Activated T-cell treated with anti-CD3 and anti-CD28 coated beads for 1 hour (primary cell): Measurements from ENCODE around the gene KIRREL3.

ENCODE experiments used
- DNase-seq: peaks from one replicate; pipeline ENCODE4 v3.0.0-alpha.2; 2020; ENCODE audit warnings: low read depth

The KIRREL3 gene

DNA sequence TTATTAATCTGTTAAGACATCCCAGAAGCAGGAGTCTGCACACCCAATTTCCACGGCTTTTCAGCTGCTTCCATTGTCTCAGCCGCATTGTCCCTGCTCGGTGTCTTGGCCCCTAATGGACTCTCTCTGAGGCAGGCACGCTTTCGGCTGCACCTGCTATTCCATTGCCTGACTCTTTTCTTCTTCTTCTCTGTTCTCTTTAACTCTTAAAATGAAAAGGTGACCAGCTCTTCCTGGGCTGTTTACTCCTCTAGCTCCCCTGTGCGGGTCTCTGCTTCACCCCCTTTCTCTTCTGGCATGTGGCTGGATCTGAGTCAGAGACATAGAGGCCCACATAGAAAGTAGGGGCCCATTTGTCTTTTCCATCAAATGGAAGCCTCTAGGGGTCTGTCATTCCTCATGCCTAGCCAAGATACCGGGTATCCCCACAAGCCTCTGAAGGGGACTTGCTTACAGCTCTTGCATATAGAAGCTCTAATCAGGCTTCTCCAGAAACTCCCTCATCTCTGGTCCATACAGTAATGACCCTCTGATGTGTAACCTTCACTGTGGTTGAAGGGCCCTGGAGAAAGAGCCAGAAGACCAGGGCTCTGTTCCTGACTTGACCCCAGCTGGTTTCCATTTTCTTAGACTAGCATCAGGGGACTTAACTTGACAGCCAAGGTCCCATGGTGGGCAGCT is 401.2 kb downstream of the KIRREL3 start:
- no peak for DNase-seq

DNA sequence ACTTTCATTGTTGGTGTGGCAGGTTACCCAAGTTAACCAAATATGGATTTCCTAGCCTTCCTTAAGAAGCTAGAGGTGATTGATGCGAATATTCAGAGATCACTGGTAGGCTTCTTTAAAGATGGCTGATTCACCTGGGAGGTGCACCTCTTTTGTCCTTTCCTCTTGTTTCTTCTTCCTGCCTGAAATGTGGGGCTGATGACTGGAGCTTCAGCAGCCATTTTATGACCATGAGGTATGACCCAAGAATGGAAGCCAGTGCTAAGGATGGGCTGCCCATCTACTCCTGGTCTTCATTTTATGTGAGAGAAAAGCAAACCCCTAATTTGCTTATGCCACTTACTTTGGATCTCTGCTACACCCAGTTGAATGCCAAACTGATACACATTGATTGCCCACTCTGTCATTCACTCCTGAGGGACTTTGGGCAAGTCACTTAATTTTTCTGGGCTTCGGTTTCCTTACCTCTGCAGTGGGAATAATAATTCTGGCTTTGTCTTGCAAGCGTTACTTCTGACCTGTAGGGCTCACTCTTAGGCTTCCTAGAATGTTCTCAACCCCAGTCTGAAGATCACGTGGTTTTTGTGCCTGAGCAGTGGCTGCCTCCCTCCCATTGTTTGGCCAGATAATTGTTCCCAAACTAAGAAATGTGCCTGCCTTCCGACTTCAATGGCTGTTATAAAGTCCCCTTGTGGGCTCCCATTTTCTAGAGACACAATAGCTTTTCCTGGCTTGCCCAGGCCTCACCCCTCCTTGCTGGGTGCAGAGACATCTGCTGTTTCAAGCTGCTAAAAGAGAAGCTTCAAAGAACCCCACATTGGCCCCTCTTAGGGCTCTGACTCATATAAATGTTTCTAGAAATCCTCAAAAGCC is 402.0 kb downstream of the KIRREL3 start:
- no peak for DNase-seq

DNA sequence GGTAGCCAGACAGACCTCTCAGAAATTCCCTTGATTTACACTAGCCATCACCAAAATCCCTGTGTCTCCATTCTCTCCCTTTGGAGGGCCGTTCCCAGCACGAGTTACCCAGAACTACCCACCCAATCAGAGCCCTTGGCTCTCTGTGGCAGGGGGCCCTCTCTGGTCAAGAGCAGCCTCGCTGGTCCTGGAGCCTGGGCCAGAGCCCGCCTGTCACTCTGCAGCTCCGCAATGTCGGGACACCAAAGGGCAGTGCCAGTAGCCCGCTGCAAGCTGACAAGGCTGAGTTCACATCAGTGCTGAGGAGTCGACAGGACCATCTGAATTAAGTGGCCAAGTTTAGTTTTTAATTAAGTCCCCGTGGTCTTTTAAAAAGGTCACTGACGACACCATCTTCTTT is 403.5 kb downstream of the KIRREL3 start:
- no peak for DNase-seq

DNA sequence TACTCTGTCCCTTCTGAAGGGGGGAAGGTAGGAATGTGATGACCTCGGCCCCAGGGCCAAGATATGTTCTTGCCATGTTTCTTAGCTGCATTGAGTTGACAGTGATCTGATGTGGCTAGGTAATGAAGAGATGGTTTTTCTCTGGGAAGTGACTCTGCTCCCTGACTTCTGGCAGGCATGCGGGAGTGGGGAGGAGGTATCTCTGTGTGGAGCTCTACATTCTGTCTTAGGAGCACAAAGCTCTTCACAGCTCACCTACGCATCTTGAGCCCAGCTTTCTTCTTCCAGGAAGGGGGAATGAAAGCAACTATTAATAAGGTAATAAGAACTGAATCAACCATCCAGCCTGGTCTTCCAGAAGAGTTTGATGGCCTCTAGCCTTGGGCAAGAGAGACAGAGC is 404.1 kb downstream of the KIRREL3 start:
- no peak for DNase-seq

DNA sequence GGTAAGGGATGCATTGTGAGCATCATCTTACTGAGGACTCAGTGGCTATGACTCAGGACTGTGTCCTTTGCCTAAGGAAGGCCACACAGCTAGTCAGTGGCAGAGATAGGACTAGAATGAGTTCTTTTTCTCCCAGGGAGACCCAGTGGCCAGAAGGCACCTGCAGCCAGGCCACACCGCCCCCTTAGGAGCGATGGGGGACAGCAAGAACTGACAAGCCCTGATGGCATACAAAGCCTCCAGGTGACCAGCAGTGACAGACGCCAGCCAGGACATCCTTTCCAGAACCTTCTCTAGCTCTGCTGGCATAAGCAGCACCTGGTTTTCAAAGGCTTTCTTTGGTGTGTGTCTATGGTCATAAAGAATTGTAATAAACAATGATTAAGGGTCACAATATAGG is 405.0 kb downstream of the KIRREL3 start:
- DNase-seq, result no peak

DNA sequence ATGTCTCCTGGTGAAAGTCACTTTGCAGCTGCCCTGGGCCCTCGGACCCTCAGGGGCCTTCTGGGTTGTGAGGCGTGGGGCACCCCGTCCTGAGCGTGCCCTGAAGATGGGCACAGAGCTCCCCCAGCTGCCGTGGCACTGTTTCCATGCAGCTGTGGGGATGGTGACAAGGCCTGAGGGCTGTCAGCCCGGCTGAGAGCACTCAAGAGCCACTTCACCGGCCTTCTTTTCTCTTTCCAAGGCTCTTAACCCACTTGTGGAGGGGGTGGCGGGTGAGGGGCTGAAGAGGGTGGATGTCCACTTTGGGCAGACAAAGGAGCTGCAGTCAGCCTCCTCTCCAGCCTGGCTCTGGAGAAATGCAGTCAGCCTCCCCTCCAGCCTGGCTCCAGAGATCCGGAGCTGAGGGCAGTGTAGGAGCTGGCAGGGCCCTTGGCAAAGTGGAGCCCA is 405.6 kb downstream of the KIRREL3 start:
- DNase-seq, result no peak

DNA sequence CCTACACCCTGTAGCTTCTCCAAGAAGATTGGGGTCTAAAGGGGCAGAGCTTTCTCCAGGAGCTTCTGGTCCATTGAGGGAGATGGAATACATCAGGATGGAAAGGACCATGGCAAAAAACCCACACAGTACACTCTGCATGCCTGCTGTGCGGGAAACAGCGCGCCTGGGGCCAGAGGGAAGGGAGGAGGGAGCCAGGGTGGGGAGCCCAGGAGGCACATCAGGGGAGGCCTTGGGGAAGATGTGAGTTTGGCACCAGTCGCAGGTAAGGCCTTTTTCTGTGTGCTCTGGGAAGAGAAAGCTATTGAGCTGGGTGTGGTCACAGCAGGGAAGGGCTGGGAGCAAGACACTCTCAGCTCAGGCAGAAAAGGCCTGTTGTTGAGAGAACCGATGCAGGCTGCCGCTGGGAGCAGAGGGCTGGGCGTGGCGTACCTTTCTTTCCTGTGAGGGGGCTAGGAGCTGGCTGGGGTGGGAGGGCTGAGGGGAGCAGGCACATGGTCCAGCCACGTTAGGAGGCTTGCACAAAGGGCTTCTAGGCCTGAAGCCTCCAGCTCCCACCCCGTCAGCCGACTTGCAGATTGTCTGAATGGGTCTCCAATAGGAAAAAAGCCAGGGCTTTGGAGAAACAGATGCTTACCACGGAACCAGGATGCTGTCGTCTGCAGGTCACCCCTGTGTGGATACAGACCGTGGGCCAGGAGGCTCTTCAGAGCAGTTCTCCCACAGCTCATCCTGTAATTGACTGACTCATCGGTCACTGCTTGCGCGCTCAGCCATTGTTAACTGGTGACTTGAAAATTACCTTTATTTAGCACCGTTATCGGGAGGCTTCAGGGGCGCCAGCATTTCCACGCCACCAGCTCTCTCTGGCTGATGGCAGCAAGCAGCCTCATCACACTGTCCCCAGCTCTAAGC is 407.8 kb downstream of the KIRREL3 start:
- no peak for DNase-seq

DNA sequence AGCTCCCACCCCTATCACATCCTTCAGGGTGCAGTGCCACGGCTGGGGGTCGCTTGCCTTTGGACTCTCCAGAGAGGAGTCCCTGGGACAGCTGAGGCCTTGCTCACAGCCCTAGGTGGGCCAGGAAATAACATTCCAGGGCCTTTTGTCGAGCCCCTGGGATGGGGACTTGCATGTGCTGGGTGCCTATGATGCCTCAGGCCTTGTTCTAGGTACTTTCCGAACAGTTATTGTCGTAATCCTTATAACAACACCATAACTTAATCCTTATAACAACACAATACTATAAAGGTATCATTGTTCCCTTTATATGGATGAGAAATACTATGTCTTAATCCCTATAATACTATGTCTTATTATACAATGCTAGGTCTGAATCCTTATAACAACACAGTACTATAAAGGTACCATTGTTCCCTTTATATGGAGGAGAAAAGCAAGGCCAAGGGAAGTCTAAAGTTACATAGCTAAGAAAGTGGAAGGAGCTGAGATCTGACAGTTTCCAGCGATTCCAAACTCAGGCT is 408.5 kb downstream of the KIRREL3 start:
- no peak for DNase-seq

DNA sequence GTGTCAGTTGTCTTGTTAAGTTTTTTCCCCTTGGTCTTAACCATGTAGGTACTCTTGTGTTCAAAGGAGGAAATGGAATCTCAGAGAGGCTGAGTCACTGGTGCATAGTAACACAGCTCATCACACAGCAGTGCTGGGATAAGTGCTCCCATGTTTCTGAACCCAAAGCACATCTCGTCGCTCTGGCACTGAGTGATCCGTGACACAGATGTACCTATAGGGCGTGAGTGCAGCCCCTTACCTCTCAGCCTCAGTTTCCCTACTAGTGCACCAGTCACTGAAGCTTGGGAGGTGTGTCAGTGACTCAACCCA is 411.1 kb downstream of the KIRREL3 start:
- DNase-seq, result no peak

DNA sequence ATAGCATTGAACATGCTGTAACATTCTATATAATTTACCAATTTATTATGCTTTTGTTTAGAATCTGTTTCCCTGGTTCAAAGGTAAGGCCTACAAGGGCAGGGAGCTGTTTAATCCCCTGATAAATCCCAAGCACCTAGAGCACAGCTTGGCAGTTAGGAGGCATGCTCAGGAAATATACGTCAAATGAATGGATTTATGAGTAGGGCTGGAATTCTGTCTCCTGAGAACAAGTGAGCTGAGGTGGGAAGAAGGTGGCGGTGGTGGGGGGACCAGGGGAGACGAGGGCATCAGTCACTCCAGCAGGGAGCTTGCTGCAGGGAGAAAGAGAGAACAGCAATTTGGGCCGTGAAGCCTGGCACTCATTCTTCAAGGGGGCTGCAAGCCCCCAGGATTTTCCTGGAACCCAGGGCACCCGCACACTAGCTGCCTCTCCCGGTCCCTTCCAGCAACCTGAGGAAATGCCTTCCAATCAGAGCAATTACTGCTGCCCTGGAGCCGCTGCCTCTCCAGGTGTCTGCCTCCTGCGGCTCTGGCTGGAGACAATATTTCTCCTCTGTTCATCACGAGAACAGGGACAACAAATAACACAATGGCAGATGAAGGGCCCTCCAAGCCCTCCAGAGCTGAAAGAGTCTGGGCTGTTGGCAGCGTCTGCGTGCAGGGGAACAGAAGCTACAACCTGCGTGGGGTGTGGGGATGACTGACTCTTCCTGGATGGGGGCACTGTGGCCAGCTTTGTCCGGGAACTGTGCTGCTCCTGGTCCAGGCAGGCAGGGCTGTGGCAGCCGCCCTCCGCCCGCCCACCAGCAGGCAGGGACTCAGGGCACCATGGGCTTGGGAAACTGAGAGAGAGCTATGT is 411.7 kb downstream of the KIRREL3 start:
- no peak for DNase-seq

DNA sequence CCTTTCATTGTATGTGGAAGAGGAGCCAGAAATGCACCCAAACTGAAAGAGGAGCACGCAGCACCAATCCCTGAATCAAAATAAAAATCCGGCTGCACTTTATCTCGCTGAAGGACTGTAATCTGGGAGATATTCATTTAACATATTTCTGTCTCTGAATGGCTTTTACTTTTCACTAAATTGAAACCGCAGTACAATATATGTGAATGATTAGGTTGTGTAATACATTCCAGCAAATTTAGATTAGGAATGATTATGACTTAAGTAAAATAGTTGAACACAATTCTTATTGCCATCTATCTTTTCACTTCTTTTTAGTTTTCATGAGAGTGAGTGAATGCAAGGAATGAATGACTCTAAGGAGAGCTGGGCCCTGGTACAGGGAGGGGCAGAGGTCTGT is 413.0 kb downstream of the KIRREL3 start:
- DNase-seq, result no peak

DNA sequence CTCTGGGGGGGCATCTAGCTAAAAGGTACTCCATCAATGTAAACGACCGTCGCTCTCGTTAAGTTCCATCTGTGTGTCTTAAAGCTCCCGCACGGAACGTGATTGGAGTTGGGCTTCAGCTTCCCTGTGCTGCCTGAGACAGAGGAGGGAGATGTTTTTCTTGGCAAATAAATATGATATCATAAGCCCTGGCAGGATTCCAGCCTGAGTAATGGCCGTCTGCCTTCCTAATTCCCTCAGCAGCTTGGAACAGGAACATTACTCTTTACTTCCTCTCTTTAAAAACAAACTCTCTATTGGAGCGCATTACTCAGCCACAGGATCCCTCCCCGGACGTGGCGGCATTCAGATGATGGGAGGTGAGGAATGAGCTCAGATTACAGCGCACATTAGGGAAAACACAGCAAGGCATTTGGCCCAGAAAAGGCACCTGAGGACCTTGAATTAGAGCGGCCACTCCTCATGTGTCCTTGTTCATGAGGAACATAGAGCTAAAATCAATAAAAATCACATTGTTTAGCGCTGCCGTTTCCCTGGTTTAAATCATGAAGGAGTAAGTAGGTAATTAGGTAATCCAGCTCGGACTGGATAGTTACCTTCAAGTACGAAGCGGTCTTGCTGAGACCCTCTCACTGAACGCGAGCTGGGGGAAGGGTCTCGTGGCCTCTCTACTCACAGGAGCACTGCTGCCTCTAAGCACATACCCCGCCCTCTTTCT is 414.6 kb downstream of the KIRREL3 start:
- DNase-seq, result no peak

DNA sequence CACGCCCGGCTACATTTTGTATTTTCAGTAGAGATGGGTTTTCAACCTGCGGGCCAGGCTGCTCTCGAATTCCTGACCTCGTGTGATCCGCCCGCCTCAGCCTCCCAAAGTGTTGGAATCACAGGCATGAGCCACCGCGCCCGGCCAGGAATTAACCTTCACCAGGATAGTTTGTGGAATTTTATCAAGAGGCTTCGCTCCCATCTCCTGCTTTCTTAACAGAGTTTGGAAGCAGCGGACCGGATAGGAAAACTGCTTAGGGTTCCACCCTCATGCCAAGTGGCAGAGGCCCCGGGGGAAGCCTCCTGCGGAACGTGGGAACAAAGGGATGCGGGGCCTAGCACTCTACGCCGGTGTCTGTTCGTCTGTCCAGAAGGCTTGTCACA is 415.2 kb downstream of the KIRREL3 start:
- no peak for DNase-seq

DNA sequence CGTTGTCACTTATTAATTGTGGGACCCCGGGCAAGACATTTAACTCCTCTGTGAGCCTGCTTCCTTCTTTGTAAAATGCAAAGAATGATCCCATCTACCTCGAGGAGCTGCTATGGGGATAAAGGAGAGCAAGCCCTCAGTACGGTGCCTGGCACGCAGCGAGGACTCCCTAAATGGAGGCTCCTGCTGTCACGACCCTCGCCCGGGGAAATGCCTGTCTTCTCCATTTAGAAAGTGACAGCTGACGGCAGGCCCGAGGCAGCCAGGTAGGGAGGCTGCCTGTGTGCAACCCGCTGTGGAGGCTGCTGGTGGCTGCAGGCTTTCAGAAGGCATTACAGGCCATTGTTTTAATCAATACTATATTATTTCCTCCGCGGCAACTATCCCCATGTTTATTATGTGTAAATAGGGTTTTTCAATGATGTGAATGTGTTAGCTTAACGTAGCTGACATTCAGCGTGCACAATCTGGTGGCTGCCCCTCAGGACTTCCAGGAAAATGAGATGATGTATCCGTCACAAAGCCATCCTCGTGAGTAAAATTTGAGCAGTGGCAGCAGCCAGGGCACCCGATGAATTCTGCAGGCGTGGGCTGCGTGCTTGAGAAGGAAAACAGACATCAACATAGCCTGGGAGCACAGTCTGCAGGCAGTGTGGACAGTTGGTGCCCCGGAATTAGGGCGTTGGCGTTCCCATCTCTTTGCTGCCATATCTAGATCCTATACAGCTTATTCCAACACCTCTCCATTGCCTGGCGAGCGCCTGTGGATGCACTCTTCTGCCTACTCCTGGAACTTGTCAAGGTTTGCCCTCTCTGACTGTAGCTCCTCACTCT is 416.8 kb downstream of the KIRREL3 start:
- no peak for DNase-seq

DNA sequence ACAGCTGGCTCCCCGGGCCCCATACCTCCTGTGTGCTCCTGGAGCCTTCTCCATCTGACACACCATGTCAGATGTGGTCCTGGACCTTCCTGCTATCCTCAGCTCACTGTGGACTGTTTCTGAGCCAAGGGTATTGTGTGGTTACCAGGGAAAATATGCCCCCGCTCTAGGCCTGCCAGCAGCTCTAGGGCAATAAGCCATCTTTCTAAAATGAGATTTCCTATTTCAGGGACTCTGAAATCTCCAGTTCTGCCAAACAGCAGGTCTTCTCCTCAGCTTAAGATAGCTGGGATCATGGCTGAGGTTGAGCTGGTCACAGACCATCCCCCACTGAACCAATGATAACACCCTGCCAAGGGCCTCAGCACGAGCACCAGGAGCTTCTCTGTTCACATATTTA is 417.5 kb downstream of the KIRREL3 start:
- DNase-seq, result no peak

DNA sequence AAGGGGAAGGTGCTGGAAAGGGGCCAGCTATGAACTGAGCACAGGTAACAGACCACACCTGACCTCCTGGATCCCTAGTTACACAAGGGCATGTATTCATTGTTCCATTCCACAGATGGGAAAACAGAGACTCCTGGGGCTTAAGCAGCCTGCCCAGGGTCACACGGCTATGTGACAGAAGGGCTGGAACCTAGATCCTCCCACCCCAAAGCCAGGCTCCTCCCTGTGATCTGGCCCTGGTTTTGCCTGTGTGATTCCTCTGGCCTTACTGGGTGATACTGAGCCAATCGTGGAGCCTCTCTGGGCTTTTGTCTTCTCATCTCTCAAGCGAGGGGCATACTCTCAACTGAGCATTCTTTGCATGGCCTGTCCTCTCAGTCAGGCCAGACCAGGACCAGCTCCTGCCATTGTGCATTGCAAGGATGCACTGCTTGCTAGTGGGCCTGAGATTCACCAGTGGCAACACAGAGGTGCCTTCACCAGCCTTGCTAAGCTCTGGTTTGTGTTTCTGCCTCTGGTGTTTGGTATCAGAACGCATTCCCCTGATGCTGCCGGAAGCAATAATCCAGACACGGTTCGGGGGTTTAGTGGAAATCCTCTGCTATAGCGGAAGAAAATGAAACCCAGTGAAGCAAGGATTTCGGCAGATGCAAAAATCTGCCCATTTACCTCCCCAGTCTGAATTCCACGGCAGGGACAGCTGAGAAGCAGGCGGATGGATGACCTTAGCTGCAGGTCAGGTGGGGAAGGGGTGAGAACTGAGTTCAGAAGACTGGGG is 418.5 kb downstream of the KIRREL3 start:
- no peak for DNase-seq

DNA sequence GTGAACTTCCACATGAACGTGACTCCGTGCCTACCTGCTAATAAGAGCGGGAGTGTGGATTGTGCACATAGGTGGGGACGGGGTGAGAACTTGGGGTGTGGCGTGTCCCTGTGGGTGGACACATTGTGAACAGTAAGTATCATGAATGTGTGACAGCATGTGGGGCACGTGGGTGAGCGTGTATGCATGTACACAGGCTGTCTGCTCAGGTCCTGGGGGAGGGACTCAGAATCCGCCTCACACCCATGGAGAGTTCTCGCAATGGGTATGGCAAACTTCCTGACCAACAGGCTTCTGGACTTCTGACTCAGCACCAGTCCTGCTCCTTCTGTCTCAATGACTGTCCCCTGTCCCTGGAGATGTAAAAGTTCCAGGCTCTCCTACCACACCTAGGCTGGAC is 422.1 kb downstream of the KIRREL3 start:
- DNase-seq, result no peak

DNA sequence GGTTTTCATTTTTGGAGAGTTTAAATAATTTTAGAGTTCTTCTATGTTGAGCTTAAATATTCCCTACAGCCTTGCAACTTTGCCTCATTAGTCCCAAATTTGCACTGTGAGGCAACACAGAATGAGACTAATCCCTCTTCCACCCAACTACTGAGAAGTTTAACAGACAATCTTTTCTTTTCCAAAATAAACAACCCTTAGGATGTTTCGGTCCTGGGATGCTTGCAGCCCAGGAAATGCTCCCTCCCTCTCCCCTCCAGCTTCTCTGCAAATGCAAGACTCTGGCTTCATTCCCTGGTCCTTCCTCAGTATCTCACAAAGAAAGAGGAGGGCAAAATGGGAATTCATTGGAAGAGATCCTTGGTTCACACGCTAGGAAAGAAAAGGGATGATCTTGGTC is 422.5 kb downstream of the KIRREL3 start:
- DNase-seq, result no peak

DNA sequence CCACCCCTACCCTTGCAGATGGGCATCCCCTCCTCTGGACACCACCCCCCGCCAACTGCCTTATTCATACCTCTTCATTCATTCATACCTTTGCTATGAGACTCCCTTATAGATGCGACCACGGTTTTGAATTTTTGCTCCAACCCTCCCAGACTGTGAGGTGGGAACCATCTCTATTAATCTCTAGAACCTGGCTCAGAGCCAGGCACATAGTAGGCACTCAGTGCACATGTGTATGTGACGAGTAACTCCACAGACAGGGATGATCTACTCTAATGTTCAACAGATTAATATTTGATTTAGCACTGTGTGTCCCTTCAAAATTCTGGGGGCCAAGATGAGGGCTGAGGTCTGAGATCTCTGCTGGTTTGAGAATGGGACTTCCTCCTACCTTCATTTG is 424.7 kb downstream of the KIRREL3 start:
- no peak for DNase-seq
